ENCODE measurements around the gene KRTAP9-9.
"Not testable (repeated sequence)": the region's sequence is repeated elsewhere in the genome, so short reads cannot be mapped to it uniquely, and the experiment has no call there.

DNA sequence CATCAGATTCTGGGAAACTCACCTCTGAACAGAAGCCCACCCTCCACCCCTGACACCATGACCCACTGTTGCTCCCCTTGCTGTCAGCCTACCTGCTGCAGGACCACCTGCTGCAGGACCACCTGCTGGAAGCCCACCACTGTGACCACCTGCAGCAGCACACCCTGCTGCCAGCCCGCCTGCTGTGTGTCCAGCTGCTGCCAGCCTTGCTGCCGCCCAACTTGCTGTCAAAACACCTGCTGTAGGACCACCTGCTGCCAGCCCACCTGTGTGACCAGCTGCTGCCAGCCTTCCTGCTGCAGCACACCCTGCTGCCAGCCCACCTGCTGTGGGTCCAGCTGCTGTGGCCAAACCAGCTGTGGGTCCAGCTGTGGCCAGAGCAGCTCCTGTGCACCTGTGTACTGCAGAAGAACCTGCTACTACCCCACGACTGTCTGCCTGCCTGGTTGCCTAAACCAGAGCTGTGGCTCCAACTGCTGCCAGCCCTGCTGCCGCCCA, 28.5 kb upstream of the KRTAP9-9 start, which contains the start of gene KRTAP9-2:
- TF ChIP-seq, protein P1, sequence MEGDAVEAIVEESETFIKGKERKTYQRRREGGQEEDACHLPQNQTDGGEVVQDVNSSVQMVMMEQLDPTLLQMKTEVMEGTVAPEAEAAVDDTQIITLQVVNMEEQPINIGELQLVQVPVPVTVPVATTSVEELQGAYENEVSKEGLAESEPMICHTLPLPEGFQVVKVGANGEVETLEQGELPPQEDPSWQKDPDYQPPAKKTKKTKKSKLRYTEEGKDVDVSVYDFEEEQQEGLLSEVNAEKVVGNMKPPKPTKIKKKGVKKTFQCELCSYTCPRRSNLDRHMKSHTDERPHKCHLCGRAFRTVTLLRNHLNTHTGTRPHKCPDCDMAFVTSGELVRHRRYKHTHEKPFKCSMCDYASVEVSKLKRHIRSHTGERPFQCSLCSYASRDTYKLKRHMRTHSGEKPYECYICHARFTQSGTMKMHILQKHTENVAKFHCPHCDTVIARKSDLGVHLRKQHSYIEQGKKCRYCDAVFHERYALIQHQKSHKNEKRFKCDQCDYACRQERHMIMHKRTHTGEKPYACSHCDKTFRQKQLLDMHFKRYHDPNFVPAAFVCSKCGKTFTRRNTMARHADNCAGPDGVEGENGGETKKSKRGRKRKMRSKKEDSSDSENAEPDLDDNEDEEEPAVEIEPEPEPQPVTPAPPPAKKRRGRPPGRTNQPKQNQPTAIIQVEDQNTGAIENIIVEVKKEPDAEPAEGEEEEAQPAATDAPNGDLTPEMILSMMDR (IDR thresholded peaks at IDR 0.05): not testable (repeated sequence)
- not testable (repeated sequence) for TF ChIP-seq ZFX (IDR thresholded peaks at IDR 0.05; ENCODE audit: borderline replicate concordance)

All from 22Rv1 (cell line).